Lower lobe of right lung (tissue), 2 donors: Measurements from ENCODE around the gene MED13L. TPM values are rescaled to one million over a fixed set of nuclear protein-coding genes. Genes with fewer than 3 reads are reported as not detected.

Source experiments
- ATAC-seq, 2 donors: fragments of 200-7000 bp; cut with Tn5 transposase; one replicate each; pipeline ENCODE4 v1.9.1; 2020 to 2022; ENCODE audit warnings: mild to moderate bottlenecking in 2 of 2, moderate library complexity in 2 of 2
- DNase-seq: peaks from one replicate; pipeline ENCODE4 v3.0.0-alpha.2; 2020
- H3K27ac ChIP-seq: fragments of 200-600 bp; one replicate; pipeline ENCODE4 v1.8.0; 2022
- H3K27me3 ChIP-seq: fragments of 200-600 bp; one replicate; pipeline ENCODE4 v1.8.0; 2022; ENCODE audit warnings: low read depth
- H3K36me3 ChIP-seq: fragments of 200-600 bp; one replicate; pipeline ENCODE4 v1.8.0; 2022; ENCODE audit warnings: mild to moderate bottlenecking
- H3K4me1 ChIP-seq: fragments of 200-600 bp; one replicate; pipeline ENCODE4 v1.8.0; 2022
- H3K4me3 ChIP-seq: fragments of 200-600 bp; one replicate; pipeline ENCODE4 v1.8.0; 2022; ENCODE audit warnings: mild to moderate bottlenecking
- H3K9me3 ChIP-seq: fragments of 200-600 bp; one replicate; pipeline ENCODE4 v1.8.0; 2022
- intact Hi-C: fragments of 100-400 bp; cut with DNase I; formaldehyde crosslinking; loops from one replicate; pipeline ENCODE4 v1.11.0; 2022
- total RNA-seq: library from RNA; stranded (reverse); fragmentation: NEBNext Ultra II Directional; extraction: Animal tissue kit (Norgen Biotek cat#: 25700); gene quantifications from one replicate; pipeline ENCODE4 v1.2.1, GENCODE V29; 2021
- TF ChIP-seq, protein P1 (sequence below): fragments of 200-600 bp; IDR thresholded peaks from one replicate; pipeline ENCODE4 v1.8.0; 2022; ENCODE audit warnings: antibody characterized with exemption, mild to moderate bottlenecking
- donor health status: DM: no; HTN: yes; CAD: no; lungs with severe emphysema.

MED13L gene
- total RNA-seq, 1 donor from 2014 or later, result 148 TPM

DNA sequence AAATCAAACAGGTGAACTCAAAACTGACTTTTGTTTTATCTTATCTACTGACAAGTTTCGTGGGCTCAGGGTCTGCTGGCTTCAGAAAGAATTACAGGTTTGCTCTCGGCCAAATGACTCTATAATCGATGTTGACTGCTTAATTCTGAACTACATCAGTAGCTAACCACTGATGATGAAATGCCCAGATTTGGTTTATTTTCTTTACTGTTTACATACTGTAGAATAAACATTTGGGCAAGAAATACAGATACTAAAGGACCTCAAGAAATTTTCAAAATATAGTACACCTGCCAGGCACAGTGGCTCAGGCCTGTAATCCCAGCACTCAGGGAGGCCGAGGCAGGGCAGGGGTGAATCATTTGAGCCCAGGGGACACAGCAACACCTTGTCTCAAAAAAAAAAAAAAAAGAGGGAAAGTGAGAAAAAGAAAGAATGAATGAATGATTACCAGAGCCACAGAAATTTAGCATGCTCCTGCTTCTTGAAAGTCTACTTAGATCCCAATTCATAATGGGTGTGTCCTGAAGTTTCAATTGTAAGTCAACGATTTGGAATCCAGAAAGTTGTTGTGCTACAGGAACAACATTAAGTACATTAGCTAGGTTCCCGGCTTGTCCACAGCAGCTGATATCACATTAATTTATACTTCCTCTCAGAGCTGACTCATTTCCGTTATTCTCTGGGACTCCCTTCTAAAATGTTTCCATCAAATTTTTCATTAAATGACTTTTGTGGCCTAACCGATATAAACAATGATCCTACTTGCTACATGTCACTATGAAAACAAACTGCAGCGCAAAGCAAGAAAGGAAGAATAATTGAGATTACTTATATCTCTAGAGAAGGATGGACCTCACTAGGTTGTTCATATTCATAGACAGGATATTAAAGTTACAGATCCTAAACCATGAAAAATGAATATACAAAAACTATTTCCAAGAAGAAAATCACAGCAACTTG is 134.3 kb downstream of the MED13L start:
- no peaks in the 10 kb centered on the region for H3K36me3 ChIP-seq
- peak overlapping the region; percentile 8 for H3K27ac ChIP-seq
- H3K27me3 ChIP-seq, result no peaks in the 10 kb centered on the region
- DNase-seq (no peak), ATAC-seq (peak in 1 of 2 donors; percentile 69)
- H3K4me1 ChIP-seq, result peaks cover 49% of the 10 kb centered on the region
- TF ChIP-seq, protein P1, sequence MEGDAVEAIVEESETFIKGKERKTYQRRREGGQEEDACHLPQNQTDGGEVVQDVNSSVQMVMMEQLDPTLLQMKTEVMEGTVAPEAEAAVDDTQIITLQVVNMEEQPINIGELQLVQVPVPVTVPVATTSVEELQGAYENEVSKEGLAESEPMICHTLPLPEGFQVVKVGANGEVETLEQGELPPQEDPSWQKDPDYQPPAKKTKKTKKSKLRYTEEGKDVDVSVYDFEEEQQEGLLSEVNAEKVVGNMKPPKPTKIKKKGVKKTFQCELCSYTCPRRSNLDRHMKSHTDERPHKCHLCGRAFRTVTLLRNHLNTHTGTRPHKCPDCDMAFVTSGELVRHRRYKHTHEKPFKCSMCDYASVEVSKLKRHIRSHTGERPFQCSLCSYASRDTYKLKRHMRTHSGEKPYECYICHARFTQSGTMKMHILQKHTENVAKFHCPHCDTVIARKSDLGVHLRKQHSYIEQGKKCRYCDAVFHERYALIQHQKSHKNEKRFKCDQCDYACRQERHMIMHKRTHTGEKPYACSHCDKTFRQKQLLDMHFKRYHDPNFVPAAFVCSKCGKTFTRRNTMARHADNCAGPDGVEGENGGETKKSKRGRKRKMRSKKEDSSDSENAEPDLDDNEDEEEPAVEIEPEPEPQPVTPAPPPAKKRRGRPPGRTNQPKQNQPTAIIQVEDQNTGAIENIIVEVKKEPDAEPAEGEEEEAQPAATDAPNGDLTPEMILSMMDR, result no peak
- intact Hi-C loops, result no loop called here
- H3K4me3 ChIP-seq, result no peak overlapping the region
- no peaks in the 10 kb centered on the region for H3K9me3 ChIP-seq

DNA sequence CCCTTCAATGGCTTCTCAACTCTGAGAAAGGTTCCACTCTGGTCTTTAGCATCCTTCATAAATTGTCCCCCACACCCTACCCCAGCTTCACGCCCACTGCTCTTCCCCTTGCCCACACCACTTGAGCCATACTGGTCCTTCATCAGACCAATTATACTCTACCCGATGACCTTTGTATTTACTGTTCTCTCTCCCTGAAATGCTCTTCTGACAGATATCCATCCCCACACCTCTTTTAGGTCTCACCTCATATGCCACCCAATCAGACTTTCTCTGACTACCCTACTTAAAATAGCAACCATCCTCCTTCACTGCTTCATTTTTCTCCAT is 135.7 kb downstream of the MED13L start:
- TF ChIP-seq, protein P1, result no peak
- intact Hi-C loops, result no loop called here
- ATAC-seq, result peak in 1 of 2 donors; percentile 6
- no peak for DNase-seq
- peaks cover 50% of the 10 kb centered on the region for H3K4me1 ChIP-seq
- H3K27ac ChIP-seq, result no peak overlapping the region
- H3K4me3 ChIP-seq, result no peak overlapping the region
- no peaks in the 10 kb centered on the region for H3K27me3 ChIP-seq
- no peaks in the 10 kb centered on the region for H3K36me3 ChIP-seq
- no peaks in the 10 kb centered on the region for H3K9me3 ChIP-seq

DNA sequence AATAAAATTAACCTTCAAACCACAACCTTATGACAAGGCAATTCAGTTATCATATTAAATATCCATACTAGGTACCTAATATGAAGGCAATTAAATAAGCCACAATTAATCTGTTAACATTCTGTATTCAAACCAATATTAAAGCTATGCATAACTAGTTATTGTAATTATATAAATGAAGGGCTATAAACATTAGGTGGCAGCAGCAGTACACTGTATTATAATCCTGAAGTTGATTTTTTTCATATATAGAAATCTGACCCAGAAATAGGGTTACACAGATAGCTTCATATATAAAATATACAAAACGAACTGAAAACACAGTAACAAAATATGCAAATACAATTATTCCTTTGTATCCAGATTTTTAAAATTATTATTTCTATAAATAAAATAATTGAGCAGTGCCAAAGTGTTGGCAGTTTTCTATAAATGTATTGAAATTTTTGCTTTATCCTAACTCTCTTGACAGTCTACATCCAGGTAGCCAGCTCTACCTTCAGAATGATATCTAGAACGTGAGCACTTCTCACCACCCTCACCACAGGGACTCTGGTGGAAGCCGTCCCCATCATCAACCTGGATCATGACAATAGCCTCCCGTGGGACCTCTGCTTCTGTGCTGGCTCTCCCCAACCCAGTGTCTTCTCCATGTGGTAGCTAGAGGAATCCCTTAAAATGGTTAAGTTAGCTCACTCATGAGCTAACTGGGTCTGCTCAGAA is 136.2 kb downstream of the MED13L start:
- DNase-seq (no peak), ATAC-seq (no peak)
- TF ChIP-seq, protein P1, result peak; percentile 24
- intact Hi-C loops, result no loop called here
- Histone ChIP-seq H3K4me3 (no peak overlapping the region), H3K4me1 (peaks cover 50% of the 10 kb centered on the region), H3K9me3 (no peaks in the 10 kb centered on the region), H3K27ac (no peak overlapping the region), H3K27me3 (no peaks in the 10 kb centered on the region), H3K36me3 (no peaks in the 10 kb centered on the region)

DNA sequence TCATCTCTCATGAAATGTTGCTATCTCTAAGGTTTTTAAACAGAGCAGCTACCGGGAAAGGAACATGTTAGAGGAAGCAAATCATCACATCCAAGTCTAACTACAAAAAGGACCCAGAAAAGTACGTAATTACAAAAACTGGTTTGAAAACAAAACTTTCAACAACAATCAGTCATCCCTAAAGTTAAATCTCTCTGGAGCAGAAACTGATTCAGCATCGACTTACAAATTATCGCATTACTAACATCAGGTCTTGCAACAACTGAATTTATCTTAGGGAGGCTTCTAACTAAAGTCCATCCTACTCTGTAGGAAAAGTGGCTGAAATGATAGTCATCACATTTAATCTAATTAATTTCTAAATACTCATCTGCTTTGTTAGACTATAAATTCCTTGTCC is 137.0 kb downstream of the MED13L start:
- intact Hi-C loops, result no loop called here
- TF ChIP-seq, protein P1, result no peak
- Histone ChIP-seq H3K4me3 (no peak overlapping the region), H3K4me1 (peaks cover 57% of the 10 kb centered on the region), H3K27ac (no peak overlapping the region), H3K36me3 (no peaks in the 10 kb centered on the region), H3K9me3 (no peaks in the 10 kb centered on the region), H3K27me3 (no peaks in the 10 kb centered on the region)
- ATAC-seq (no peak), DNase-seq (no peak)

DNA sequence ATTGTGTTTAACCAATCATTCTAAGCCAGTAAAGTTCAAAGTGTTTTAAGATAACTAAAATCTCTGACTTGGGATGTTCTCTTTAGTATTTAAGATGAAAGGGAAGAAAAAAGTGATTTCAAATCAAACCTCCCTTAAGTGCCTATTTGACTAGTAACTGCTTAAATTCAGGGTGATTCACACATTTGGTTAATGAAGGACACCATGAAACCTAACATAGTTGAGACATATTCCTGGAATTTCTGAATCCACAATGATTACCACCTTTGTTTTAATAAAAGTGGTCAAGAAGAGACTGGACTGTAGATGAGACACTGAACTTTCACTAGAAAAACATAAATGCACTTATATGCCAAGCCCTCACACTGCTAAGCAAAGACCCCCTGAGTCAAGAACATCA is 138.7 kb downstream of the MED13L start:
- Histone ChIP-seq H3K36me3 (no peaks in the 10 kb centered on the region), H3K4me3 (no peak overlapping the region), H3K9me3 (no peaks in the 10 kb centered on the region), H3K4me1 (peaks cover 65% of the 10 kb centered on the region), H3K27ac (no peak overlapping the region), H3K27me3 (no peaks in the 10 kb centered on the region)
- TF ChIP-seq, protein P1, result no peak
- no peak for ATAC-seq
- intact Hi-C loops, result no loop called here
- DNase-seq, result no peak
